Lung (tissue), 12 donors: Measurements from ENCODE around the gene BMP6. TPM values are rescaled to one million over a fixed set of nuclear protein-coding genes. Genes with fewer than 3 reads are reported as not detected.
A peak's percentile ranks its signal among the peaks of the same experiment; 100 is the strongest.

ENCODE experiments used
- ATAC-seq: fragments of 200-7000 bp; cut with Tn5 transposase; one replicate; pipeline ENCODE4 v1.9.1; 2020; ENCODE audit warnings: moderate number of reproducible peaks; ENCODE audit not compliant: insufficient read depth, low FRiP score
- DNase-seq, 3 donors: peaks; one replicate each; pipeline ENCODE4 v3.0.0-alpha.2; 2013 to 2017
- H3K27ac ChIP-seq, 2 donors: one replicate each; pipeline ENCODE4 v1.5.1; 2013; ENCODE audit warnings: mild to moderate bottlenecking in 2 of 2, moderate library complexity in 2 of 2, control low read depth in 1 of 2, inconsistent platforms in 1 of 2, low read depth in 1 of 2, low read length in 1 of 2
- H3K27me3 ChIP-seq, 3 donors: one replicate each; pipeline ENCODE4 v1.5.1; 2013; ENCODE audit warnings: low read length in 2 of 3; ENCODE audit not compliant: control insufficient read depth in 3 of 3, insufficient read depth in 3 of 3
- H3K36me3 ChIP-seq, 4 donors: one replicate each; pipeline ENCODE4 v1.5.1; 2013; ENCODE audit warnings: low read length in 4 of 4, mild to moderate bottlenecking in 1 of 4, moderate library complexity in 1 of 4; ENCODE audit not compliant: control insufficient read depth in 4 of 4, insufficient read depth in 4 of 4
- H3K4me1 ChIP-seq, 5 donors: one replicate each; pipeline ENCODE4 v1.5.1; 2013; ENCODE audit warnings: low read length in 5 of 5, mild to moderate bottlenecking in 2 of 5, moderate library complexity in 1 of 5; ENCODE audit not compliant: control insufficient read depth in 5 of 5, insufficient read depth in 5 of 5
- H3K4me3 ChIP-seq: one replicate; pipeline ENCODE4 v1.5.1; 2013; ENCODE audit warnings: mild to moderate bottlenecking, control low read depth, moderate library complexity
- H3K9ac ChIP-seq, 2 donors: one replicate each; pipeline ENCODE4 v1.5.1; 2013; ENCODE audit warnings: low read length in 2 of 2, control low read depth in 1 of 2; ENCODE audit not compliant: insufficient read depth in 1 of 2
- H3K9me3 ChIP-seq, 4 donors: one replicate each; pipeline ENCODE4 v1.5.1; 2013; ENCODE audit warnings: low read length in 3 of 4, mild to moderate bottlenecking in 1 of 4, moderate library complexity in 1 of 4; ENCODE audit not compliant: control insufficient read depth in 4 of 4, insufficient read depth in 3 of 4
- CTCF ChIP-seq: IDR thresholded peaks from 2 replicates; pipeline ENCODE4 v1.5.1; 2012; ENCODE audit warnings: mild to moderate bottlenecking; ENCODE audit errors: control extremely low read depth, extremely low read depth
- WGBS, 2 donors: extraction: QIAGEN DNeasy Blood & Tissue Kit; methylation state at CpG; one replicate each; pipeline ENCODE4 v1.1.7; 2013; 5-methylcytosine and 5-hydroxymethylcytosine counted together
- polyA plus RNA-seq, 2 donors: library from polyadenylated mRNA; stranded (reverse); fragments of 200-250 nt; gene quantifications; one replicate each; pipeline ENCODE4 v1.2.1, GENCODE V29; 2013
- total RNA-seq, 2 donors: library from RNA; depleted of rRNA in 1 of 2; stranded (reverse); fragments of >200 nt in 1 of 2; gene quantifications; one replicate each; pipeline ENCODE4 v1.2.1, GENCODE V29; 2014 to 2021
- donor health status: control.
- donor health status: control.
- donor health status: Bipolar disorder and iron deficiency.
- donor health status: healthy.
- donor health status: DM: yes; HTN: yes; CAD: no.

BMP6 gene
- total and polyA plus RNA-seq, 4 donors = 2.3 to 17.3 (median 10.6) TPM

- peaks cover 0 to 3% (median under 1%) of the 10 kb centered on the region in 4 donors for H3K36me3 ChIP-seq
- H3K9ac ChIP-seq = peak overlapping the region; percentile 2 to 53
- H3K4me3 ChIP-seq = peak overlapping the region; percentile 84
- no peak for TF ChIP-seq CTCF
- WGBS, 2 donors = 2 to 3% methylated on average over 48 to 66 of the region's 66 CpGs
- peaks cover 2 to 14% (median 9%) of the 10 kb centered on the region in 5 donors for H3K4me1 ChIP-seq
- ATAC-seq (peak; percentile 59), DNase-seq (peak; percentile 52 to 65 (median 59))
- peaks cover 0 to 18% (median 3%) of the 10 kb centered on the region in 3 donors for H3K27me3 ChIP-seq
- peak overlapping the region; percentile 78 to 84 for H3K27ac ChIP-seq
- H3K9me3 ChIP-seq = no peaks in the 10 kb centered on the region
Observed at GRCh38 chr6:7909323-7910276, 183.7 kb downstream of the BMP6 start.

- no peaks in the 10 kb centered on the region for H3K9me3 ChIP-seq
- peaks cover 2 to 14% (median 4%) of the 10 kb centered on the region in 5 donors for H3K4me1 ChIP-seq
- DNase-seq (no peak), ATAC-seq (no peak)
- WGBS, 2 donors = 0 to 1% methylated on average over 39 to 57 of the region's 57 CpGs
- peaks cover 0 to 24% (median 3%) of the 10 kb centered on the region in 3 donors for H3K27me3 ChIP-seq
- TF ChIP-seq CTCF = no peak
- peak overlapping the region; percentile 84 for H3K4me3 ChIP-seq
- H3K9ac ChIP-seq = no peak overlapping the region
- no peaks in the 10 kb centered on the region for H3K36me3 ChIP-seq
- peak overlapping the region; percentile 78 to 85 for H3K27ac ChIP-seq
Observed at GRCh38 chr6:7910298-7910653, 184.4 kb downstream of the BMP6 start.

GRCh38 chr6:7910654-7911344, 184.9 kb downstream of the BMP6 start, which contains the start of gene TXNDC5:
TSS of gene TXNDC5 (minus strand) at chr6:7910788. CDS start at chr6:7910776, 12 bp downstream.
- Histone ChIP-seq H3K4me1 (peaks cover 2 to 14% (median 4%) of the 10 kb centered on the region in 5 donors), H3K27ac (peak within 1 kb of the TSS; percentile 78 to 85), H3K4me3 (peak within 1 kb of the TSS; percentile 84), H3K9ac (peak within 1 kb of the TSS; percentile 2 to 53), H3K36me3 (no peaks in the 10 kb centered on the region), H3K9me3 (no peaks in the 10 kb centered on the region), H3K27me3 (peaks cover 0 to 24% (median 3%) of the 10 kb centered on the region in 3 donors)
- DNase-seq (peak; percentile 80 to 88 (median 83)), ATAC-seq (peak; percentile 90)
- WGBS, 2 donors = 2 to 3% methylated on average over 42 to 75 of the region's 75 CpGs
- TF ChIP-seq CTCF = no peak
